Anterior cingulate cortex (tissue), 58 donors: ENCODE data around the gene MIEN1.
"Not testable (repeated sequence)": the region's sequence is repeated elsewhere in the genome, so short reads cannot be mapped to it uniquely, and the experiment has no call there.

Experiments used
- DNase-seq, 58 donors: peaks; one replicate each; lab custom pipeline; 2025; lab: John Stamatoyannopoulos, UW

MIEN1 gene

DNA sequence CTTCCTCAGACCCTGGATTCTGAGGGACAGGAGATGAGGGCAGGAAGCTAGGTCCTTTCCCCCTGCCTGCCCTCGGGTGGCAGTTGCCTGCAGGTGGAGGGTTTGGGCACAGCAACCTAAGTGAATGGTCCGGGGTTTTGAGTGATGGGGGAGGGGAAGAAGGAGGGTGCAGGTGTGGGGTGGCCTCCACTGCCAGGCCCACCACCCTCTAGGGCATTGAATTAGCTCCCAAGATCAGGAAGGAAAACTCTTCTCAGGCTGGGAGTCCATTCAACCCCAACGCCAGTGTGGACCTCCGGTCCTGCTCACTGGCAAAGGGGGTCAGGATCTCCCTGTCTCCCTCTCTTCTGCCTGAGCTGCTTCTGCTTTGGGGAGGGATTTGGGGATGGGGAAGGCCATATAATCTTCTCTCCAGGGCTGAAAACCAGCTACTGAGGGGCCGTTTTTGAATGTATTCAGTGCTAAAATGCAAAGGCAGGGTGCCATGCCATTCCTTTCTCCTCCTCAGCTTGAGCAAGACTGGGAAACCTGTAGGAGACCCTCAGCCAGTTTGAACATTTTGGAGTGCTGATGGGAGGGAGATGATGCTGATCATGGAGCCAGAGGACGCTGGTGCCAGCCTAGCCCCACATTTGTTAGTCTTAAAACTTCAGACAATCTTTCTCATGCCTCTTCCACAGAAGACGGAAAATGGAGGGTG is 26.2 kb upstream of the MIEN1 start:
- DNase-seq, result no peak

DNA sequence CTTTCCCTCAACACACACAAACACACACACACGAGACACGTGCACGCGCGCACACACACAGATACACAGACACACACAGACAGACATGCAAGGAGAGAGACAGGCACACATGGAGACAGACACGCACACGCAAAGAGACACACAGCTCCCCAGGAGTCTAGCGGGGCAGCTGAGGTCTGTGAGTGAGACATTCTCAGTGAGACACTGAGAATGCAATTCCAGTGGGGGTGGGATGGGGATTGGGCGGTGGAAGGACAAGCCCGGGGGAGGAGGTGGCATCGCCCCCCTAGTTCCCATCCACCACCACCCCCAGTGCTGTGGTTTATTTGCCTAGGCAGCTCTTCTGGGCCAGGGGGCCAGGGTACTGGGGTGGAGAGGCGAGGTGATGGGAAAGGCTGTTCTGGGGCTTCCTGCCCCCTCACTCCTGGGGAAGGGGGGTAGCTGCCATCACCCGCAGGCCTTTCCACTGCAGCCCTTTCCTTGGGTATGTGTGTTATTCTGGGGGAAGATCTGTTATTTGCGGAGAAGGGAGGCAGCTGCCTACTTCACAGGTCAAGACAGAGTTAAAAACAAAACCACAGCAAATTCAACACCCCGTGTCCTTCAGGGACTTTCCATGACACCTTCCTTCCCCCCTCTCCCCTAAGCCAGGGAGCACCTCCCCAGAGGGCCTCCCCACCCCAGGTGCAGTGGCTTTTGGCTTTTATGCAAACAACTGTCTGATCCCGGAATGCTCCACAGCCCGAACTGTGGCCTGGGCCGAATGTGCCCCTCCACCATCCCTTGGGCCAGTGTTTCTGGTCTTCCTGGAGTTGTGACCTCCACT is 25.4 kb upstream of the MIEN1 start:
- DNase-seq, result no peak

DNA sequence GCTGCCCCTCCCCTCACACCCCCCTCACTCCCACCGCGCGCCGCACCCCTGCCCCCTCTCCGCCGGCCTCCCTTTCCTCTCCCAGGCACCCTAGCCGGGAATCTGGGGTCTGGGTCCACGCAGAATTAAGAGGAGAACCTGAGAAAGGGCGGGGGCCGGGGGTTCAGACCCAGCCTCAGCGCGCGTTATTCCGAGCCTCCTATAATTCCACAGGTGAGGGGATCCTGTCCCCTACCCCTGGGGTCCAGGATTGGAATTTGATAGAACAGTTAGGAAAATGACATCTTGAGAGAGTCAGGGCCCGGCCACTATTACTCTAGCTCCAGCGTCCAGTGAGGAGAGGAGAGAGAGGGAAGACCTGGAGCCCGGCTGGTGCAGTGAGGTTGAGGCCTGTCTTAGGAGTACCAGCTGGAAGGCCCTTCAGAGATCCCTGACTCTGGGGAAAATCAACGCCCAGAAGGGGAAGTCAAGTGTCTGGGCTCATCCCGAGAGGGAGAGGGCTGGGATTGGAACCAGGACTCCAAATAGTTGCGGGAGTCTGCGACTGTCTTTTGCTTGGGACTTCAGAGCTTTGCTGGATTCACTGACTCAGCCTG is 24.7 kb upstream of the MIEN1 start:
- DNase-seq, result peak in 2 of 58 donors; percentile 21 to 35

DNA sequence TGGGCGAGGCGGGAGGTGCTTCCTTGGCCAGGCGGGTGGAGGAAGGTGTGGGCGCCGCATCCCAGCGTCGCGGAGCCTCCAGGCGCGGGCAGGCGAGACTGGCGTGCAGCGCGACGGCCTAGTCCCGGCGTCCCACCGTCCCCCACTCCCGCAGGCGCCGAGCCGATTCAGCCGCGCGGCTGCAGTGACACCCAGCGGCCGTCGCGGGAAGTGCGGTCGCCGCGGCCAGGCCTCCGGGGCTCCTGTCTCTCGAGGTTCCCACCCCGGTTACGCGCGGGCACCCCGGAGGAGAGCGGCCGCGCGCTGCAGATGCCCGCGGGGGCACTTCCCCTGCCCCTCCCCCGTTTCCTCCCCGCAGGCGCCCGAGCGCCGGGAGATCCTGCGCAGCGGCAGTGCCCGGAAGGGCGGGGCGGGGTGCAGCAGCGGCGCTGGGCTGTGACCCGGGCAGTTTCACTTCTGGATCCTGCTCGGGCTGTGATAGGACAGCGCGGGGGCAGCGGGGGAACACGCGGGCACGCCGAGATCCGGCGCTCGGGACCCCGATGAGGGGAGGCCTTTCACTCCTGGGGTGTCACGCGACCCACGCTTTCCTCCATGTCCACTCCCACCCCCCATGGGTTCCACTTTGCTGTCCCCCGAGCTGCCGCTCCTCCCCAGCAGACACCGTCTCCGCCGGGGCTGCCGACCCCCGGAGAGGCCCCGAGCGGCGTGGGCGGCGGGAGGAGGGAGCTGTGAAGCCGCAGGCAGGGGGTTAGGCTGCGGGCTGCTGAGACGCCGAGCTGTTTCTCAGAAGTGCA is 24.0 kb upstream of the MIEN1 start:
- DNase-seq, result peak; percentile 35 to 89 (median 80)

DNA sequence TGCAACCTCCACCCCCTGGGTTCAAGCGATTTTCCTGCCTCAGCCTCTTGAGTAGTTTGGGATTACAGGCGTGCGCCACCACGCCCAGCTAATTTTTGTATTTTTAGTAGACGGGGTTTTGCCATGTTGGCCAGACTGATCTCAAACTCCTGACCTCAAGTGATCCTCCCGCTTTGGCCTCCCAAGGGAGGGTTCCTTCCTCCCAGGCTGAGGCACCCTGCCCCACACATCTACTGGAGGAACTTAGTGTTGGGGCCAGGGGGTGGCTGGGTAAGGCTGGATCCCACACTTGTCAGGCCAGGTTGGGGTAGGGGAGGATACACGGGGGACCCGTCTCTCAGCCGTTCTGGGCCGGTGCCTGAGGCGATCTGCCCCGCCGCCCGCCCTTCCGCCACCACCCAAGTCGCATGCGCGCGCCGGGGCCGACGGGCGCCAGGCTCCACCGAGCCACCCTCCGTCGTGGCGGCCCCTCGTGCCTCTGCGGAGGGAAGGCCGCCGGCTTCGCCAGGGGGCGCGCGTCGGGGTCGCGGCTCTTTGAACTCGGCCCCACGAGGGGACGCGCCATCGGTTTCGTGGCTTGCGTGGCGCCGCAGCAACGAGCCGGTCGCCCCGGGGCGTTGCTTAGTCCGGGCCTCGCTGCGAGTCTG is 23.3 kb upstream of the MIEN1 start:
- DNase-seq, result peak in 9 of 58 donors; percentile 45 to 71 (median 55)

DNA sequence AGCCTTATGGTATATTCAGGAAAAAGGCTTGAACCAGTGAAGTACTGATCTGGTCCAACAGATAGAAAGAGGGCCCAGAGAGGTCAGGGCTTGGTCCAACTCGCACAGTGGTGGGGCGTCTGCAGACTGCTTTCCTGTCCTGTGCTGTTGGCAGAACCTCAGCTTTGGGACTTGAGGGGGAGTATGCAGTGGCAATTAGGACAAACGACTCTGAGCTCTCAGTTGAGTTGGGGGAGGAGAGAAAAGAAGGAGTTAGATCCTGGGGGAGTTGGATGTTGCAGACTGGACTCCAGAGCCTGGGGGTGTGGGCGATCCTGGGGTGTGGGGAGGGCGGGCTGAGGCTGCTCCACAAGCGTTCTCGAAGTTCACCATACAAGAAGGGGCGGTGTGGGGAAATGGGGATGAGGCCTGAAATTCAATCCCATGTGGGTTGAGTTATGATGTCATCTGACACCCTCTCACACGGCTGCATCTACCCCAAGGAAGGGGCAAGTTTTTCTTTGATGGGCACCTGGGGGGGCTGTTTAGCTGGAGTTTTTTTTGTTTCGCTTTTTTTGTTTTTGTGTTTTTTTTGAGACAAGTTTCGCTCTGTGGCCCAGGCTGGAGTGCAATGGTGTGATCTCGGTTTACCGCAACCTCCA is 22.0 kb upstream of the MIEN1 start:
- DNase-seq, result no peak

DNA sequence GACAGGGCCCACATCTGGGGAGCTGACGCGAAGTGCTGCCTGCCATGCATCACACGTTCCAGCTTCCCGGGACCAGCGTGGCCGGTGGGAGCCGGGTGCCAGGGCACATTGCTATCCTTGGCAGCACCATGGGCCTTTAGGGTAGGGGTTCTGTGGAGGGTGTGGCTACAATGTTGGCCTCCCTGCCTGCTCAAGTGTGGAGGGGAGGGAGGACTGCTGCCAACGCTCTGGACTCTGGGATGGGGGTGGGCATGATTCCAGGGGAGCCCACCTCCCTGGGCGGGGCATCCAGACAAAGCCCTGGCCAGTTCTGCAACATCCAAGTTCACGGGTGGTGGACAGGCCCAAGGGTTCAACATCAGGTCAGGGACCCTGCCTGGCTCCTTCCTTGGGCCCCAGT is 21.3 kb upstream of the MIEN1 start:
- DNase-seq, result no peak

DNA sequence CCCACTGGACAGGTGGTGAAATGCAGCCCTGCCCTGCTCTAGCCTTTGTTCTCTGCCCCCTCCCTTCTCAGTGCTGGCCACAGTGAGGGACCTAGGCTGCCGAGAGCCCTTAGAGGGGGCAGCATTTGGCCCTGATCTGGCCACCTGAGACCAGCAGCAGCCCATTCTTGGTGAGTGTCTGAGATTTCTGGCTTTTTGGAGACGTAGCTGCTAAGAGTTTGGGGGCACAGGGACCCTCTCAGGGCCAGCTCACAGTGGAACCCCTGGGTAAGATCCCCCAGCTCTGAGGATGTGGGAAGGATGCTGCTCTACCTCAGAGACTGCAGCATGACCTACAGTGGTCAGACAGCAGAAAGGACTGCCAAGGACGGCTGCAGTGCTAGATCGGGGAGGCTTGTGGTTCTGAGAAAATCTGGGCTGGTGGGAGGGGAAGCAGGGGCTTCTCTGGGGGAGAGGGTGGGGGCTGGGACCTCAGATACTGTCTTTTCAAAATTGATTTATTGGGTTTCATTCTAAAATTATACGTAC is 20.7 kb upstream of the MIEN1 start:
- DNase-seq, result no peak

DNA sequence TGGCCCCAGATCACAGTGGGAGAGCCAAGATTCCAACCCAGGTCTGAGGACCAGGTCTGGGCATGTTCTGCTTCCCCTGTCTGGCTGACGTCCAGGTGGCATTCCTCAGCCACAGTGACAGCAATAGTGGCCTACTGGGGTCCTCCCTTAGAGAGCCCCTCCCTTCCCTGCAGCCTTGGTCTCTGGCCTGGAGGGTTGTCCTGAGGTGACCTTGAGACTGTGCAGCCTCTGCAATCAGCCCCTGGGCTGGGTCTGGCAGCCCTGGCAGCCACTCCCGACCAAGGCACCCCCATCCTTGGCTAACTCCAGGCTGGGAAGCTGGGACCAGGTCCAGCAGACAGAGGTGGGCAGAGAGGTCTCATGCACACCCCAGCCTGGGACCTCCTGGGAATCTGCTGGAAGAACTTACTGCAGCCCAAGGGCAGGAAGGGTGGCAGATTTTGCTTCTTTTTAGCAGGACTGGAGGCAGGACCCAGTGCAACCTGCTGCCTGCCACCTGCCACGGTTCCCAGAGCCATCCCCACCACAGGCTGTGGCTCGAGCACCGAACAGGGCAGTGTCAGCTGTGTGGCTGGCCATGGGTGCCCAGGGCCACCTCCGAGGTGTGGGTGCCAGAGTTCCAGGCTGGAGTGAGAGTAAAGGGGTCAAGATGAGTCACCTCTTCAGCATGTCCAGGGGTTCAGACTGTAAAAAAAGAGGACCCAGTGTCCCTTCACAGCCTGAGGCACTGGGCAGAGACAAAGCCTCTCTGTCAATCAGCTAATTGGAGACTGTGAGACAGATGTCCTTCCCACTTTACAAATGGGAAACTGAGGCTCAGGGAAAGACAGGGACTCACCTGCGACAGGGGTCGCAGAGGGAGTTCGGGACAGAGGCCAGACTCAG is 20.0 kb upstream of the MIEN1 start:
- DNase-seq, result no peak

DNA sequence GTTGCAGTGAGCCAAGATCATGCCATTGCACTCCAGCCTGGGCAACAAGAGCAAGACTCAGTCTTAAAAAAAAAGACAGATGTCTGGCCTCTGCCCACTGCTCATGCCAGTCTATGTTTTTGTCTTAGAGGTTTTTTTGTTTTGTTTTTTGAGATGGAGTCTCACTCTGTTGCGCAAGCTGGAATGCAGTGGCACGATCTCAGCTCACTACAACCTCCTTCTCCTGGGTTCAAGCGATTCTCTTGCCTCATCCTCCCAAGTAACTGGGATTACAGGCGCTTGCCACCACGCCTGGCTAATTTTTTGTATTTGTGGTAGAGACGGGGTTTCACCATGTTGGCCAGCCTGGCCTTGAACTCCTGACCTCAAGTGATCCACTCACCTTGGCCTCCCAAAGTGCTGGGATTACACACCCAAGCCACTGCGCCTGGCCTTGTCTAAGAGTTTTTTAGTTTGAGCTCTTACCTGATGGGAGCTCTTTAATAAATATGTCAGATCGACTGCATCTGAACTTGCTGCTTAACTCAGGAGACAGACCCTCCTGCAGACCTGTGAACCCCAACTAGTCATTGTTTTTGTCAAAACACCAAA is 18.2 kb upstream of the MIEN1 start:
- DNase-seq, result not testable (repeated sequence)

DNA sequence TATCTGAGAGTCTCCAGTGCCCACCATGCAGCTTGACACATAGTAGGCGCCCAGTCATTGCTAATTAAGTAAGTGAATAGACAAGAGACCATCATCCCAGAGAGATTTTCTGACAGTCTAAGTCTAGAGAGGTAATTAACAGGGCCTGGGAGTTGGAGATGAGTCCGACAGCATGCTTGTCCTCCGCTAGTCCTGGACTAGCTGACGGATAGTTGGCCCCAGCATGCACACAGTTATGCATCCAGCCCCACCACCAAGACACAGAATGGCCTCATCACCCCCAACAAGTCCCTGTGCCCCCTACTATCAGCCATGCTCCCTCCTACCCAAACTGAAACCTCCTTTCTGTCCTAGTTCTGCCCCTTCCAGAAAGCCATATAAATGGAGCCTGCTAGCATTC is 17.4 kb upstream of the MIEN1 start:
- no peak for DNase-seq

DNA sequence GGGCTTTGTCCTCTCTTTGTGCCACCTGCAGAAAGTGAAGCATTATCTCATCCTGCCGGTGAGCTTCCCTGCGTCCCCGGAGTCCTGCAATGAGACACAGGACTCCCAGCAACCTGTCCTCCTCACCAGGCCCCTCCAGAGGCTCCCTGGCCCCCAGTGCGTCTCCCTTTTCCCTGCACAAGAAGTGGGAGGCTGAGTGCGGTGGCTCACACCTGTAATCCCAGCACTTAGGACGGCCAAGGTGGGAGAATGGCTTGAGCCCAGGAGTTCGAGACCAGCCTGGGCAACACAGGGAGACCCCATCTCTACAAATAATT is 15.8 kb upstream of the MIEN1 start:
- DNase-seq, result no peak

DNA sequence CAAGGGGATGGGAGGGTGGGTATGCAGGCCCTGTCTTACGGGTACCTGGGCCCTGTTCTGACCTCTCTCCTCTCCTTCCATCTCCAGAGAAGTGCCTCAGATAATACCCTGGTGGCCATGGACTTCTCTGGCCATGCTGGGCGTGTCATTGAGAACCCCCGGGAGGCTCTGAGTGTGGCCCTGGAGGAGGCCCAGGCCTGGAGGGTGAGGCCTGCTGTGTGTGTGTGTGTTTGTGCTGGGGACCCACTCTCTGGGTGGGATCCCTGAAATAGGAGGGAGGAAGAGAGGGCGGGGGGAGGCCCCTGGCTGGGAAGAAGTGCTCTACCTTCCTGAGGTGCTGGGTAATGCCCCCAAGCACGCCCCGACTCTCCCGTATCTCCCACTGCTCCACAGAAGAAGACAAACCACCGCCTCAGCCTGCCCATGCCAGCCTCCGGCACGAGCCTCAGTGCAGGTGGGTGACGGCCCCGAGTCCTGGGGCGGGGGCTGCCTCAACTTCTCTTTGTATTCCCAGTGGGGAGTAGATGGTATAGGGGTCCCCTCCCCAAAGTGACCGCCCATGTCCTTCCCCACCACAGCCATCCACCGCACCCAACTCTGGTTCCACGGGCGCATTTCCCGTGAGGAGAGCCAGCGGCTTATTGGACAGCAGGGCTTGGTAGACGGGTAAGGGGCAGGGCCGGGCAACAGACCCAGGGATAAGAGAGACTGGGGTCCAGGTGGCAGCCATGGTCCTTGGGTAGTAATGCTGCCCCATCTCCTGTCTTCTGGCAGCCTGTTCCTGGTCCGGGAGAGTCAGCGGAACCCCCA is 15.2 kb upstream of the MIEN1 start:
- DNase-seq, result no peak

DNA sequence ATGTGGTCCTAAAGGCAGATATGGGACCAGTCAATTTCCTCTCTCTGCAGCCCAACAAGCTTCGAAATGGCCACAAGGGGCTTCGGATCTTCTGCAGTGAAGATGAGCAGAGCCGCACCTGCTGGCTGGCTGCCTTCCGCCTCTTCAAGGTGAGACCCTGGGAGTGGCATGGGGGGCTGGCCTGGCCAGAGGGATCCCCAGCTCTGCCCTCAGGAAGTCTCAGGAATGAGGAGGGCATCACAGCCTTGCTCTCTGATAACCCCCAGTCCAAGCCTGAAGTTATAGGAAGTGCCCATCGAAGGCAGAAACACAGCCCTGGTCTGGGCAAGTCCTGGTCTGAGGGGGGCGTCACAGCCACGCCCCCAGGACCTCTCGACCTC is 14.5 kb upstream of the MIEN1 start:
- DNase-seq, result no peak

DNA sequence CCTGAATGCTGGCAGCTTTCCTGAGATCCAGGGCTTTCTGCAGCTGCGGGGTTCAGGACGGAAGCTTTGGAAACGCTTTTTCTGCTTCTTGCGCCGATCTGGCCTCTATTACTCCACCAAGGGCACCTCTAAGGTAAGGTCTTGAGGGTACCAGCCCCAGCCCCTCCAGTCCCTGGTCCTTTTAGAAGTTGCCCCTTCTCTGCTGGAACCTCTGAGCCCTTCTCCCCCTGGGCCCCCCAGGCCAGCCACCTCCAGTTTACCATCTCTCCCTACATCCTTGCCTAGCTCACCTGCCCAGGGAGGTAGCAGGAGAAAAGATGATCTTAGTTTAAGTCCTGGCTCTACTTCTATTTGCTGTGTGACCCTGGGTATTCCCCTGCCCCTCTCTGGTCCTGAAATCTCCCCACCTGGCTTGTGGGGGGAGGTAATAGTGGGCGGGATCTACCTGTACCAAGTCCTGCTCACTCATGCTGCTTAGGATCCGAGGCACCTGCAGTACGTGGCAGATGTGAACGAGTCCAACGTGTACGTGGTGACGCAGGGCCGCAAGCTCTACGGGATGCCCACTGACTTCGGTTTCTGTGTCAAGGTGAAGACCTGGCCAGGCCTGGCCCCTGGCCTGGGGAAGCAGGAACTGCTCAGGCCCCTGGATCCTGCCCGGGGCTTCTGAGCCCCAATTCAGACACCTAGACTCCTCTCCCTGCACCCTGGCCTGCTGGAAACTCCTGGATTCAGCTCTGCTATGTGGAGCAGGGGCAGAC is 13.9 kb upstream of the MIEN1 start:
- no peak for DNase-seq

DNA sequence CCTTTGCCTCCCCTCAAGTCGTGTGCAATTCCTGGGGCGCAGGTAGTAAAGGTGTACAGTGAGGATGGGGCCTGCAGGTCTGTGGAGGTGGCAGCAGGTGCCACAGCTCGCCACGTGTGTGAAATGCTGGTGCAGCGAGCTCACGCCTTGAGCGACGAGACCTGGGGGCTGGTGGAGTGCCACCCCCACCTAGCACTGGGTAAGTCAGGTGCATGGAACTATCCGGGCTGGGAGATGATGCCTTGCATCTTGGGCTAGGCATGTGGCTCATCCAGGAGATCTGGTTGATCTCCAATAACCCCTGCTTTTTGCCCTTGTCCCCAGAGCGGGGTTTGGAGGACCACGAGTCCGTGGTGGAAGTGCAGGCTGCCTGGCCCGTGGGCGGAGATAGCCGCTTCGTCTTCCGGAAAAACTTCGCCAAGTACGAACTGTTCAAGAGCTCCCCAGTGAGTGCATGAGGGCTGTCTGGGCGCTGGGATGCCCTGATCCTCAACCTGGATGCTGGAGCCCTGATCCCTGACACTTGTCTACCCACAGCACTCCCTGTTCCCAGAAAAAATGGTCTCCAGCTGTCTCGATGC is 12.6 kb upstream of the MIEN1 start:
- no peak for DNase-seq
